GM18517 (cell line): ENCODE measurements around the gene NBPF1.
"Not testable (repeated sequence)": the region's sequence is repeated elsewhere in the genome, so short reads cannot be mapped to it uniquely, and the experiment has no call there.

Experiments used
- ATAC-seq: cut with Tn5 transposase; IDR thresholded peaks from one replicate; pipeline ENCODE4 v1.9.1; 2021; ENCODE audit warnings: mild to moderate bottlenecking, moderate library complexity; ENCODE audit not compliant: unreplicated experiment

The NBPF1 gene

DNA sequence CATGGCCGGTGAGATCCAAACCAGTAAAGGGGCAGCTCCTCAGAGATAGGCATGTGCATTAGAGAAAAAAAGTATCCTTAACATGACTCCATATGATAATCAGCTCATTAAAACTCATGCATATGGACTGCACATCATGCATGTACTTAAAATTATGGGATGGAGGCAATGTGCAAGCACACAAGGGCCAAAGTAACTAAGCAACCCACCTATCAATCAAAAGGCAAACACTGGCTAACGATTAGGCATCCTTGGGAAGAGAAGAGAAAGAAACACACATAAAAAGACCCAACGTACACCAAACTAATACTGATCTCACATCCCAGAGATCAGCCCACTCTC is 94.5 kb downstream of the NBPF1 start:
- ATAC-seq = not testable (repeated sequence)

DNA sequence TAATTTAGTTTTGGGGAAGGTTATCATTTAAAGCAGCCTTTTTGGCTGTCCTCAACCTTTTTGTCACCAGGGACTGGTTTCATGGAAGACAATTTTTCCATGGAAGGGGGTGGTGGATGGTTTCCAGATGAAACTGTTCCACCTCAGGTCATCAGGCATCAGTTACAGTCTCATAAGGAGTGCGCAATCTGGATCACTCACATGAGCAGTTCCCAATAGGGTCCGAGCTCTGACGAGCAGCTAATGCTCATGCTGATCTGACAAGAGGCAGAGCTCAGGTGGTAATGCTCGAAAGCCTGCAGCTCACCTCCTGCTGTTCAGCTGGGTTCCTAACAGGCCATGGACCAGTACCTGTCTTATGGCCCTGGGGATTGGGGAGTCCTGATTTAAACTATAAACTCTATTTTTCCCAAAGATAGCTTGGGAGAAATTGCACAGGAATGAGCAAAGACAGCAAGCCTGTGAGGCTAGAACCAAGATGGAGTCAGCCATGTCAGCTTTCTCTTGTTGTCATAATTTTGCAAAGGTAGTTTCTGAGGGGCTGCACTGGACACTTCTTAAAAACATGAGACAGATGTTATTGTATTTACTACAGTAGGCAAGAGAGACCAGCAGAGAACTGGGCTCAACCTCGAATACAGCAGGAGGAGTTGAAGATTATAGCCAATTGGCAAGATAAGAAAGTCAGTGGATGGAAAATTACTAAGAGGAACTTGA is 96.5 kb downstream of the NBPF1 start:
- not testable (repeated sequence) for ATAC-seq

DNA sequence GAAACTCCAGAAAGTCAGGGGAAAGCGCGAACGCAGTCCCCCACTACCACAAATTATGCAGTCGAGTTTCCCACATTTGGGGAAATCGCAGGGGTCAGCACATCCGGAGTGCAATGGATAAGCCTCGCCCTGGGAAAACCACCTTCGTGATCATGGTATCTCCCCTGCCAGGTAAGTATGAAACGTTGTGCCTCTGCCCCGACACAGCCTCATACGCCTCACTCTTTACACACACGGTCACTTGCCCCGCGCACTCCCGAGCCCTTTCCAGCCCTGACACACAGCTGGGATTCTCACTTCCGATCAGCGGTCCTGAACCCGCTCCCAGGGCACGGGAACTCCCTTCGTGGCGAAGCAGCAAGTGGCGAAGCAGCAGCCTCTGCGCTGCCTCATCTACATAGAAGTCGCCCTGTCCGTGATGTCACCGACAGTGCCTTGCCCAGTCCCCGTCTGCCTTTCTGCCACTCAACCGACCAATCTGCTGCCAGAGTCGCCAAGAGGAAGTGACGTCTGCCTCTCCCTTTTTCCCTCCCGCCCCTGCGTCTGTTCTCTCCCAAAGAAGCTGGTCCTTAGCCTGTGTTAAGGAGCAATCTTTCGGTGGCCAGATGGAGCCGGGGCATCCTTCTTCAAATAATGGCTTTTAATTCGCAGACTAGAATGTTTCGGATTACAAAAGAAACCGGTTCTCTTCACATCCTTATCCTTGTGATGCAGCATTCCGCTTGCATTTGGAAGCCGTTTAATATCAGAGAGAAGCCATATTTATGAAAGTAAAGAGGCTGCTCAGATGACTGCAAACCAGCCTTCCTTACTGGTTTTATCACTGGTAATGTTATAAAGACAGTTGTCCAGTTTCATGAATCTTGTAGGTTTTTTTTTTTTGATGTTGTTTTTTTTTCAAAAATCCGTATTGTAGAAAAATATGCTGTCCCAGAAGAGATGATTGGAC is 99.0 kb downstream of the NBPF1 start, which contains the start of gene RNU1-1:
Gene RNU1-1, minus strand, starts transcription at position 179 of the 949 bp plus-strand sequence.
- ATAC-seq = not testable (repeated sequence)

DNA sequence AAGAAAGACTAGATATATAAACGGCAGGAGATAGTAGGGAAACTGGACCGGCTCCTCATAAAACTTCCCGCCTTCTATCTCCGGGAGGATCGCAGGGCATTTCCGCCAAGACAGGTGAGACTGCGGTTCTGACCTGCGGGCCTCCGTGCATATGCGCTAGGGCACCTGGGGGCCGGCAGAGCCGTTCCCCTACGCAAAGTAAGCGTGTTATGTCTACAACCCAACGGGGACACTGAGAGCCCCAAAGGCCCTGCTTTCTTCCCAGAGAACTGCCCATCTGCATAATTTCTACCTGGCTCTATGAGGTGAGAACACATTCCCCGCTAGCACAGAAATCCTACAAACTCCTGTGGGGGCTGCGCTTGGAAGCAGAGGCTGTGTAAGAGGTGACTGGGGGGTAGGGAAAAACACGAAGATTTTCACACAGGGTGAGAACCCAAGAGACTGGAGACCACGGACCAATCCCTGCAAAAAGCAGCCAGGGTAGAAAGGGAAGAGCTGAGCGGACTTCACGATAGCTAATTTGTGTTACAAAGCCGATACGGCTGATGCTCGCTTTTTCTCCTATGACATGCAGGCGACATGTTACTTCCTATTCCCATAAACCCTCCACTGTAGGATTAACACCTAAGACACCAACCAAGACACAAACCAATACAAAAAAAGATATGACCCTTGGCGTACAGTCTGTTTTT is 99.8 kb downstream of the NBPF1 start:
- peak; percentile 96 for ATAC-seq

DNA sequence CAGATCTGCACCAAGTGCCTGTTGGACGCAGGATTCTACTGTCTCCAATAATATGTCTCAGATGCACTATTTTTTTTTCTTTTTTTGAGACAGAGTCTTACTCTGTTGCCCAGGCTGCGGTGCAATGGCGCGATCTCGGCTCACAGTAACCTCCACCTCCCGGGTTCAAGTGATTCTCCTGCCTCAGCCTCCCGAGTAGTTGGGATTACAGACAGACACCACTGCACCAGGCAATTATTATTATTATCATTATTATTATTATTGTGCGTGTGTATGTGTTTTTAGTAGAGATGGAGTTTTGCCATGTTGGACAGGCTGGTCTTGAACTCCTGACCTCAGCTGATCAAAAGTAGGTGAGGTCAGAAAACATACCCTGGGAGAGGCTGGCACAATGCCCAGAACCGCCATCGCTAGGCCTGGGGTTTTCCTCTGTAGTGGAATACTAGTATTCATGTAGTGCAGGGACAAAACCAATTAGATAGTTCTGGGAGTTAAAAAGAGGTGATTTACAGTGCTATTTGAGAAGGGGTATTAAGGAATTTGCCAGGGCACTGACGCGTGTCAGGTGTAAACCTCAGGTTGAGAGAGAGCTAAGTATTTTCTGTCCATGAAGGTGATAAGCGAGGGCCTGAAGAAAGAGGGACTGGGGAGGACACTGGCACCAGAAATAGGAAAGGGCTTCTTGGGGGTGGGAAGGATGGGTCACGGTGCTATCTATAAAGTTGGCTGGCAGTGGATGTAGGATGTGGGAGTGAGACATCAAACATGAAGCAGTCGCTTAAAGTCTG is 100.5 kb downstream of the NBPF1 start:
- not testable (repeated sequence) for ATAC-seq
